CMK (cell line): ENCODE measurements around the gene TMEM60.
A peak's percentile ranks its signal among the peaks of the same experiment; 100 is the strongest.

Source experiments
- DNase-seq: peaks from one replicate; pipeline ENCODE4 v3.0.0-alpha.2; 2010; ENCODE audit warnings: low read depth

The TMEM60 gene

DNA sequence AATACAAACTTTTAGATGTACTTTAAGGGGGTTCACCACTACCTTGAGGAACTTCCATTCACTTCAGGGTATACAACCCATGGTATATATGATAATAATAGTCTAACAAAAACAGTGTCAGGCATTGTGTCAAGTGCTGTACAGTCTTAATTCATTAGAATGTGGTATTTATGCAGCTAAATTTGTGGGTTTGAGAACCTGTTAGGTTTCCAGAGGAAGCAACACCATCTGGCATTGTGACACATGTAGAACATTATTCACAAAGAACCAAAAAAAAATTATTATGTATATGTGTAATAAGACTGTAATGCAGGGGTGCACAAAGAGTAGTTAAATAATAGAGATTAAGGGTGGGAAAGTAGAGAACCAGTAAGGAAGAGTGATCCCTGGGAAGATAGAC, 26.3 kb downstream of the TMEM60 start:
- no peak for DNase-seq

- DNase-seq, result no peak
Measured at GRCh38 chr7:77770316-77770715, 27.9 kb downstream of the TMEM60 start.

DNA sequence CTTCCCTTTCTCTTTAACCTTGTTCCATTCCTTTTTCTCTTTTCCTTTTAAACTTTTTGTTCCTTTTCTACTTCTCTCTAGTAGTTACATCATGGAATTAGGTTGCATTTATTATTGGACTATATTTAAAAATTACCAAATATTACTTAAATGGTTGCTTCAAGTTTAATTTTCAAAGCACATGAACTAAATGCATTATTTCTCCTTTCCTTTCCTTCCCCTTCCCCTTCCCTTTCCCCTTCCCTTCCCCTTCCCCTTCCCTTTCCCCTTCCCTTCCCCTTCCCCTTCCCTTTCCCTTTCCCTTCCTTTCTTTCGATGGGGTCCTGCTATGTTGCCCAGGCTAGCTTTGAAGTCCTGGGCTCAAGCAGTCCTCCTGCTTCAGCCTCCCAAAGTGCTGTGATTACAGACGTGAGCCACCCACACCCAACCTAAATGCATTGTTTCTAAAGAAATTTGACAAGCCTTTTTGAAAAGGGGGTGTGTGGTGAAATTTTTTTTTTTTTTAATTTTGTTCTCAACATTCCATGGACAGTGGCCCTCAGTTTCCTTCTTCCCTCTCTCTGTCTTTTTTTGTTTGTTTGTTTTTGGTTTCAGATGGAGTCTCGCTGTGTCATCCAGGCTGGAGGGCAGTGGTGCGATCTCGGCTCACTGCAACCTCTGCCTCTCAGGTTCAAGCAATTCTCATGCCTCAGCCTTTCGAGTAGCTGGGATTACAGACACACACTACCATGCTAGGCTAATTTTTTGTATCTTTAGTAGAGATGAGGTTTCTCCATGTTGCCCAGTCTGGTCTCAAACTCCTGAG, 31.2 kb downstream of the TMEM60 start:
- DNase-seq, result no peak

- no peak for DNase-seq
Measured at GRCh38 chr7:77765906-77766800, 32.1 kb downstream of the TMEM60 start.

DNA sequence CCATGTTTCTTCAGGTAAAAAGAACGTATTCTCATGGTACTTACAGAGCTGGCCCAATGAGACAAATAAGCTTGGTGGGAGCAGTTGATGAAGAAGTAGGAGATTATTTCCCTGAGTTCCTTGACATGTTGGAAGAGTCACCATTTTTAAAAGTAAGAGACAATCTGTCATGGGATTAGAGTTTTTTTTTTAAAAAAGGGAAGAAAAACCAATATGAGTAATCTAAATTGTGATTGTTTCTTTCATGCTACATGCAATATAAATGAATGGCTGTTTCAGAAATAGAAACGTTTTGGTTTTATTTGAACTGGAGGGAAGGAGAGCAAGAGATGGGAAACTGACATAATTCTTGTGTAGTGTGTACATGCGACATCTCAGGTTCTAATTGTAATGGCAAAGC, 32.8 kb downstream of the TMEM60 start:
- no peak for DNase-seq

GRCh38 chr7:77760809-77761453, 37.3 kb downstream of the TMEM60 start:
- no peak for DNase-seq

GRCh38 chr7:77759294-77759889, 38.8 kb downstream of the TMEM60 start:
- DNase-seq, result peak; percentile 25

- DNase-seq, result no peak
Measured at GRCh38 chr7:77757589-77757988, 40.6 kb downstream of the TMEM60 start.

GRCh38 chr7:77753173-77753572, 45.1 kb downstream of the TMEM60 start:
- DNase-seq, result no peak

GRCh38 chr7:77752016-77752415, 46.2 kb downstream of the TMEM60 start:
- peak; percentile 37 for DNase-seq

GRCh38 chr7:77747718-77748117, 50.5 kb downstream of the TMEM60 start:
- DNase-seq, result no peak

DNA sequence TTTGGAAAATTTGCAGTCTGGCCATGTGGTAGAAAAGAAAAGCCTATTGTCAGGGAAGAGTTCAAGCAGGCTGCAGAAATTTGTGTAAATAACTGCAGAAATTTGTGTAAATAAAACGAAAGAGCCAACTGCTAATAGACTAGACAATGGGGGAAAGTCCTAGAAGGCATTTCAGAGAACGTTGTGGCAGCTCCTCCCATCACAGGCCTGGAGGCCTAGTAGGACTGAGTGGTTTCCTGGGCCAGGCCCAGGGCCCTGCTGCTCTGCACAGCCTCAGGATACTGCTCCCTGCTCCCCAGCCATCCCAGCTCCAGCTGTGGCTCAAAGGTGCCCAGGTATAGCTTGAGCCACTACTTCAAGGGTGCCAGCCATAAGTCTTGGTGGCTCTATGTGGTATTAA, 51.1 kb downstream of the TMEM60 start:
- DNase-seq, result no peak

DNA sequence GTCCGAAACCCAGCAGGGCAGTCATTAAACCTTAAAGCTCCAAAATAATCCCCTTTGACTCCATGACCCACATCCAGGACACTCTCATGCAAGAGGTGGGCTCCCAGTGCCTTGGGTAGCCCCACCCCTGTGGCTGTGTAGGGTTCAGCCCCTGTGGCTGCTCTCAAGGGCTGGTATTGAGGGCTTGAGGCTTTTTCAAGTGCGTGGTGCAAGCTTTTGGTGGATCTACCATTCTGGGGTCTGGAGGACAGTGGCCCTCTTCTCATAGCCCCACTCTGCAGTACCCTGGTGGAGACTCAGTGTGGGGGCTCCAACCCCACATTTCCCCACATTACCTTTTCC, 51.4 kb downstream of the TMEM60 start:
- no peak for DNase-seq

- DNase-seq, result no peak
Measured at GRCh38 chr7:77746164-77746823, 51.9 kb downstream of the TMEM60 start.

- DNase-seq, result no peak
Measured at GRCh38 chr7:77745746-77746145, 52.5 kb downstream of the TMEM60 start.
